IMR-90 (cell line): ENCODE data around the gene IL17REL. TPM values are rescaled to one million over a fixed set of nuclear protein-coding genes. Genes with fewer than 3 reads are reported as not detected.

Experiments used
- ATAC-seq: fragments of 200-7000 bp; cut with Tn5 transposase; 2 replicates; pipeline ENCODE4 v1.9.1; 2020; ENCODE audit warnings: low read depth, mild to moderate bottlenecking, moderate library complexity
- BruUV-seq: library from RNA; stranded (reverse); fragments of 400-500 nt; replicated peaks from 2 replicates; lab custom pipeline; 2021; lab: Mats Ljungman, UMichigan
- CTCF ChIA-PET: fragments of 300-600 bp; formaldehyde crosslinking; extraction: SDS; loops from one replicate; lab custom pipeline; 2021; ENCODE audit warnings: antibody characterized with exemption; lab: Yijun Ruan, JAX
- POLR2A ChIA-PET: fragments of 300-600 bp; sonication (Branson Sonifier 250); formaldehyde crosslinking; loops from one replicate; lab custom pipeline; 2022; ENCODE audit warnings: antibody characterized with exemption; ENCODE audit not compliant: unreplicated experiment; lab: Charles Lee
- DNase-seq: peaks from one replicate; pipeline ENCODE4 v3.0.0; 2013
- H2AFZ ChIP-seq: replicated peaks from 2 replicates; pipeline ENCODE3; 2013; ENCODE audit warnings: low read length, mild to moderate bottlenecking; ENCODE audit not compliant: poor library complexity
- H2AK5ac ChIP-seq: 2 replicates; pipeline ENCODE4 v1.6.1; 2013; ENCODE audit warnings: low read depth, low read length, inconsistent platforms
- H2AK9ac ChIP-seq: replicated peaks from 2 replicates; pipeline ENCODE3; 2013; ENCODE audit warnings: mild to moderate bottlenecking, low read depth, low read length, moderate library complexity; ENCODE audit not compliant: poor library complexity
- H2BK120ac ChIP-seq: 2 replicates; pipeline ENCODE4 v1.6.1; 2013; ENCODE audit warnings: low read depth, low read length, inconsistent platforms
- H2BK15ac ChIP-seq: 3 replicates; pipeline ENCODE4 v1.6.1; 2013; ENCODE audit warnings: low read depth, low read length, inconsistent platforms
- H2BK20ac ChIP-seq: 2 replicates; pipeline ENCODE4 v1.6.1; 2013; ENCODE audit warnings: low read depth, mild to moderate bottlenecking, inconsistent platforms, low read length, moderate library complexity
- H2BK5ac ChIP-seq: 2 replicates; pipeline ENCODE4 v1.6.1; 2013; ENCODE audit warnings: mild to moderate bottlenecking, low read depth, low read length, inconsistent platforms; ENCODE audit not compliant: poor library complexity, severe bottlenecking
- H3K14ac ChIP-seq: replicated peaks from 2 replicates; pipeline ENCODE4 v1.6.1; 2013; ENCODE audit warnings: low read depth, low read length, inconsistent platforms
- H3K18ac ChIP-seq: 2 replicates; pipeline ENCODE4 v1.6.1; 2013; ENCODE audit warnings: low read depth, low read length, control low read depth
- H3K23ac ChIP-seq: 2 replicates; pipeline ENCODE4 v1.6.1; 2013; ENCODE audit warnings: low read depth, low read length, inconsistent platforms
- H3K27ac ChIP-seq: 2 replicates; pipeline ENCODE4 v1.5.1; 2013; ENCODE audit warnings: mild to moderate bottlenecking, control low read depth, low read length; ENCODE audit not compliant: insufficient read depth
- H3K27me3 ChIP-seq: 2 replicates; pipeline ENCODE4 v1.6.1; 2013; ENCODE audit warnings: low read length; ENCODE audit not compliant: control insufficient read depth, insufficient read depth
- H3K36me3 ChIP-seq: 2 replicates; pipeline ENCODE4 v1.6.1; 2013; ENCODE audit warnings: low read length, mixed read lengths; ENCODE audit not compliant: control insufficient read depth, insufficient read depth
- H3K4ac ChIP-seq: 2 replicates; pipeline ENCODE4 v1.6.1; 2013; ENCODE audit warnings: low read depth, low read length, inconsistent platforms
- H3K4me1 ChIP-seq: 2 replicates; pipeline ENCODE4 v1.6.1; 2013; ENCODE audit warnings: low read length, mixed read lengths; ENCODE audit not compliant: control insufficient read depth, insufficient read depth
- H3K4me2 ChIP-seq: 2 replicates; pipeline ENCODE4 v1.6.1; 2013; ENCODE audit warnings: low read depth, mild to moderate bottlenecking, control low read depth, low read length, moderate library complexity
- H3K4me3 ChIP-seq: 2 replicates; pipeline ENCODE4 v1.5.1; 2013; ENCODE audit warnings: low read depth, mild to moderate bottlenecking, control low read depth, low read length, moderate library complexity; ENCODE audit not compliant: insufficient read depth
- H3K56ac ChIP-seq: 2 replicates; pipeline ENCODE4 v1.6.1; 2013; ENCODE audit warnings: low read length, inconsistent platforms; ENCODE audit not compliant: insufficient read depth; ENCODE audit errors: extremely low read depth
- H3K79me1 ChIP-seq, 2 experiments: 2 replicates each; pipeline ENCODE4 v1.6.1; 2013; ENCODE audit warnings: low read length in 2 of 2, inconsistent platforms in 1 of 2, low read depth in 1 of 2
- H3K9ac ChIP-seq: 2 replicates; pipeline ENCODE4 v1.6.1; 2013; ENCODE audit warnings: low read depth, low read length, control low read depth
- H3K9me1 ChIP-seq: 2 replicates; pipeline ENCODE4 v1.6.1; 2013; ENCODE audit warnings: low read length, inconsistent platforms; ENCODE audit not compliant: insufficient read depth
- H3K9me3 ChIP-seq: 2 replicates; pipeline ENCODE4 v1.6.1; 2013; ENCODE audit warnings: low read length; ENCODE audit not compliant: control insufficient read depth, insufficient read depth
- H4K20me1 ChIP-seq: 2 replicates; pipeline ENCODE4 v1.6.1; 2013; ENCODE audit warnings: low read length, inconsistent platforms; ENCODE audit not compliant: insufficient read depth
- H4K5ac ChIP-seq: 2 replicates; pipeline ENCODE4 v1.6.1; 2013; ENCODE audit warnings: mild to moderate bottlenecking, low read depth, low read length, control low read depth
- H4K8ac ChIP-seq, 2 experiments: 2 replicates each; pipeline ENCODE4 v1.6.1; 2013; ENCODE audit warnings: low read depth in 2 of 2, low read length in 2 of 2, control low read depth in 1 of 2, inconsistent platforms in 1 of 2
- H4K91ac ChIP-seq: 2 replicates; pipeline ENCODE4 v1.6.1; 2013; ENCODE audit warnings: low read depth, low read length, inconsistent platforms; ENCODE audit not compliant: insufficient read depth
- BHLHE40 ChIP-seq: fragments of 150-350 bp; IDR thresholded peaks from 2 replicates; pipeline ENCODE4 v1.6.1; 2016; ENCODE audit warnings: mild to moderate bottlenecking, low read depth, low read length
- CEBPB ChIP-seq: IDR thresholded peaks from 2 replicates; pipeline ENCODE4 v1.6.1; 2012; ENCODE audit warnings: low read depth, low read length, improper control_type of control experiment
- CHD1 ChIP-seq: IDR thresholded peaks from 2 replicates; pipeline ENCODE4 v1.6.1; 2012; ENCODE audit warnings: low read depth, low read length, improper control_type of control experiment
- MAFK ChIP-seq: IDR thresholded peaks from 2 replicates; pipeline ENCODE4 v1.6.1; 2012; ENCODE audit warnings: low read depth, low read length, improper control_type of control experiment
- MAZ ChIP-seq: IDR thresholded peaks from 2 replicates; pipeline ENCODE4 v1.6.1; 2012; ENCODE audit warnings: low read depth, mild to moderate bottlenecking, low read length, improper control_type of control experiment, moderate library complexity, borderline replicate concordance
- RAD21 ChIP-seq: IDR thresholded peaks from 2 replicates; pipeline ENCODE4 v1.6.1; 2012; ENCODE audit warnings: low read length, improper control_type of control experiment
- RCOR1 ChIP-seq: IDR thresholded peaks from 2 replicates; pipeline ENCODE4 v1.6.1; 2012; ENCODE audit warnings: mild to moderate bottlenecking, low read length, improper control_type of control experiment; ENCODE audit not compliant: insufficient replicate concordance
- RFX5 ChIP-seq: IDR thresholded peaks from 2 replicates; pipeline ENCODE4 v1.8.0; 2012; ENCODE audit warnings: low read depth, mild to moderate bottlenecking, low read length, moderate library complexity
- WGBS, 2 experiments: methylation state at CpG; one replicate each; pipeline versions ENCODE4 v1.1.5 to v1.1.7; 2013; ENCODE audit warnings: missing lambda C conversion rate in 2 of 2; ENCODE audit not compliant: insufficient read length in 1 of 2; ENCODE audit errors: extremely low coverage in 2 of 2; 5-methylcytosine and 5-hydroxymethylcytosine counted together
- dilution Hi-C: fragments of 300-500 bp; cut with HindIII; formaldehyde crosslinking; loops from one replicate; pipeline ENCODE4 v1.14.3; 2018; ENCODE audit warnings: low sequenced_read_pairs; ENCODE audit not compliant: unreplicated experiment
- in situ Hi-C: fragments of 300-500 bp; cut with MboI; formaldehyde crosslinking; loops from 3 replicates; pipeline ENCODE4 v1.14.3; 2019; ENCODE audit warnings: low sequenced_read_pairs, inconsistent platforms, mixed read lengths
- intact Hi-C: fragments of 100-400 bp; cut with micrococcal nuclease; formaldehyde crosslinking; loops from 2 replicates; pipeline ENCODE4 v1.10.0; 2022
- polyA plus RNA-seq, 3 experiments: library from polyadenylated mRNA; depleted of rRNA; stranded (reverse); fragments of >200 nt; gene quantifications; 2 replicates each; pipeline ENCODE4 v1.2.3, GENCODE V29; 2012; ENCODE audit warnings: low replicate concordance in 1 of 3
- total RNA-seq: library from RNA; depleted of rRNA; stranded (reverse); fragments of >200 nt; gene quantifications from 2 replicates; pipeline ENCODE4 v1.2.3, GENCODE V29; 2012
- TF ChIP-seq, protein P1 (sequence below): conservative IDR thresholded peaks from 2 replicates; pipeline ENCODE4 v1.5.1; 2012; ENCODE audit warnings: mild to moderate bottlenecking, low read depth, low read length, improper control_type of control experiment
- TF ChIP-seq, protein P2 (sequence below): fragments of 150-350 bp; IDR thresholded peaks from 2 replicates; pipeline ENCODE4 v1.6.1; 2017; ENCODE audit warnings: mild to moderate bottlenecking, antibody characterized with exemption, low read length, low read depth
- TF ChIP-seq, protein P3 (sequence below): fragments of 150-350 bp; IDR thresholded peaks from 2 replicates; pipeline ENCODE4 v1.6.1; 2016; ENCODE audit warnings: low read depth, mild to moderate bottlenecking, low read length, moderate library complexity, borderline replicate concordance

IL17REL gene
- total and polyA plus RNA-seq, 2 of the 4 experiments (the other 2 are of a cell fraction) = not detected

DNA sequence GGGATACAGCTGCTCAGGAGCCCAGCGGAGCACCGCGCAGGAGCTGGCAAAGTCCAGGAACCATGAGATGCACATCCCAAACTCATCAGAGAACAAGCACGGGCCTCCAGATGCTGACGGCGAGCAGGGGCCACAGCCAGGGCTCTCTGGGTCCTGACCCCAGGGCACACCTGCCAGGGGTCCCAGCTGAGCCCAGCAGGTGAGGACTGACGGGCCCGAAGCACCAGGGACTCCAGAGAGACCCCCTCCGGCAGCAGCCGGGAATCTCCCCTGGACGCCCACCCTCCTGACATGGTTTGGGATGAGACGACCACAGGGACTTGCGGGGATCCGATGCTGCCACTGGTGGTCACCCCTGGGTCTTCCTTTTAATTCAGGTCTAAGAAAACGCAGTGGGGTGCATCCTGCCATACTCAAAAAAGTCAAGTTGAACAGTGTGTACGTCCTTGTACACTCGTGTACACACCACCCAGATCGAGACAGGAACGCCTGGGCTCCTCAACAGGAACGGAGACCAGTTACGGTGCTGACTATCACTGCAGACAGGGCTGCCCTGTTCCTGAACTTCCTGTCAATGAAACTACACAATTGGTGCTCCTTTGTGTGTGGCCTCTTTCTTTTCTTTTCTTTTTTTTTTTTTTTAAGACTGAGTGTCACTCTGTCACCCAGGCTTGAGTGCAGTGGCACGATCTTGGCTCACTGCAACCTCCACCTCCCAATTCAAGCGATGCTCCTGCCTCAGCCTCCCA, 23.6 kb upstream of the IL17REL start:
- Histone ChIP-seq H2AK9ac (peak overlapping the region; percentile 70), H4K5ac (no peak overlapping the region), H3K18ac (no peak overlapping the region), H3K9me3 (peaks cover 10% of the 10 kb centered on the region), H3K14ac (no peak overlapping the region), H3K4me2 (no peak overlapping the region), H3K27me3 (peaks cover 16% of the 10 kb centered on the region), H3K9me1 (no peaks in the 10 kb centered on the region), H2BK5ac (no peak overlapping the region), H3K4me3 (no peak overlapping the region), H4K8ac (no peak overlapping the region), H3K56ac (no peak overlapping the region), H3K36me3 (no peaks in the 10 kb centered on the region), H3K23ac (no peak overlapping the region), H2AFZ (peak overlapping the region; percentile 32), H2BK15ac (no peak overlapping the region), H3K9ac (no peak overlapping the region), H4K20me1 (no peaks in the 10 kb centered on the region), H4K91ac (no peak overlapping the region), H3K79me1 (no peaks in the 10 kb centered on the region), H3K4ac (no peak overlapping the region), H2AK5ac (no peak overlapping the region), H3K27ac (no peak overlapping the region), H2BK120ac (no peak overlapping the region), H2BK20ac (no peak overlapping the region), H3K4me1 (no peaks in the 10 kb centered on the region)
- intact Hi-C loops = no loop called here
- DNase-seq (no peak), ATAC-seq (no peak)
- dilution Hi-C loops = no loop called here
- WGBS, 2 experiments = 66% methylated on average over 9 of the region's 23 CpGs; no CpG with 5 or more reads in 1 of the 2 experiments
- POLR2A ChIA-PET = no interaction called here
- in situ Hi-C loops = no loop called here
- CTCF ChIA-PET = no interaction called here
- TF ChIP-seq CEBPB (no peak), CHD1 (no peak), RFX5 (no peak), BHLHE40 (no peak), RAD21 (no peak), MAZ (no peak), MAFK (no peak), RCOR1 (no peak)
- TF ChIP-seq, protein P1, sequence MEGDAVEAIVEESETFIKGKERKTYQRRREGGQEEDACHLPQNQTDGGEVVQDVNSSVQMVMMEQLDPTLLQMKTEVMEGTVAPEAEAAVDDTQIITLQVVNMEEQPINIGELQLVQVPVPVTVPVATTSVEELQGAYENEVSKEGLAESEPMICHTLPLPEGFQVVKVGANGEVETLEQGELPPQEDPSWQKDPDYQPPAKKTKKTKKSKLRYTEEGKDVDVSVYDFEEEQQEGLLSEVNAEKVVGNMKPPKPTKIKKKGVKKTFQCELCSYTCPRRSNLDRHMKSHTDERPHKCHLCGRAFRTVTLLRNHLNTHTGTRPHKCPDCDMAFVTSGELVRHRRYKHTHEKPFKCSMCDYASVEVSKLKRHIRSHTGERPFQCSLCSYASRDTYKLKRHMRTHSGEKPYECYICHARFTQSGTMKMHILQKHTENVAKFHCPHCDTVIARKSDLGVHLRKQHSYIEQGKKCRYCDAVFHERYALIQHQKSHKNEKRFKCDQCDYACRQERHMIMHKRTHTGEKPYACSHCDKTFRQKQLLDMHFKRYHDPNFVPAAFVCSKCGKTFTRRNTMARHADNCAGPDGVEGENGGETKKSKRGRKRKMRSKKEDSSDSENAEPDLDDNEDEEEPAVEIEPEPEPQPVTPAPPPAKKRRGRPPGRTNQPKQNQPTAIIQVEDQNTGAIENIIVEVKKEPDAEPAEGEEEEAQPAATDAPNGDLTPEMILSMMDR = no peak
- TF ChIP-seq, protein P2, sequence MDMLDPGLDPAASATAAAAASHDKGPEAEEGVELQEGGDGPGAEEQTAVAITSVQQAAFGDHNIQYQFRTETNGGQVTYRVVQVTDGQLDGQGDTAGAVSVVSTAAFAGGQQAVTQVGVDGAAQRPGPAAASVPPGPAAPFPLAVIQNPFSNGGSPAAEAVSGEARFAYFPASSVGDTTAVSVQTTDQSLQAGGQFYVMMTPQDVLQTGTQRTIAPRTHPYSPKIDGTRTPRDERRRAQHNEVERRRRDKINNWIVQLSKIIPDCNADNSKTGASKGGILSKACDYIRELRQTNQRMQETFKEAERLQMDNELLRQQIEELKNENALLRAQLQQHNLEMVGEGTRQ = no peak
- TF ChIP-seq, protein P3, sequence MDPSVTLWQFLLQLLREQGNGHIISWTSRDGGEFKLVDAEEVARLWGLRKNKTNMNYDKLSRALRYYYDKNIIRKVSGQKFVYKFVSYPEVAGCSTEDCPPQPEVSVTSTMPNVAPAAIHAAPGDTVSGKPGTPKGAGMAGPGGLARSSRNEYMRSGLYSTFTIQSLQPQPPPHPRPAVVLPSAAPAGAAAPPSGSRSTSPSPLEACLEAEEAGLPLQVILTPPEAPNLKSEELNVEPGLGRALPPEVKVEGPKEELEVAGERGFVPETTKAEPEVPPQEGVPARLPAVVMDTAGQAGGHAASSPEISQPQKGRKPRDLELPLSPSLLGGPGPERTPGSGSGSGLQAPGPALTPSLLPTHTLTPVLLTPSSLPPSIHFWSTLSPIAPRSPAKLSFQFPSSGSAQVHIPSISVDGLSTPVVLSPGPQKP = no peak
- no TSS peak for BruUV-seq
